ENCODE data around the gene LRRC46. TPM values are rescaled to one million over a fixed set of nuclear protein-coding genes. Genes with fewer than 3 reads are reported as not detected.

The LRRC46 gene
- total RNA-seq, 1 donor from 2014 or later: not detected

GRCh38 chr17:47829870-47830269, 1.6 kb upstream of the LRRC46 start:
- DNase-seq (ENCODE audit: low spot score in 2 of 2) (no peak), FAIRE-seq (no peak)

GRCh38 chr17:47830396-47831002, 971 bp upstream of the LRRC46 start:
- no peak for FAIRE-seq

GRCh38 chr17:47831934-47832327, 461 bp downstream of the LRRC46 start:
- no peak for FAIRE-seq
- DNase-seq (ENCODE audit: low spot score in 2 of 2): no peak

More at GRCh38 chr17:47830396-47831002, 971 bp upstream of the LRRC46 start:
- DNase-seq (ENCODE audit: low spot score in 2 of 2): no peak

GRCh38 chr17:47834756-47835155, 3.3 kb downstream of the LRRC46 start:
- FAIRE-seq: no peak
- no peak for DNase-seq (ENCODE audit: low spot score in 2 of 2)

GRCh38 chr17:47836601-47837000, 5.1 kb downstream of the LRRC46 start:
- DNase-seq (ENCODE audit: low spot score in 2 of 2): no peak
- FAIRE-seq: no peak

- DNase-seq (ENCODE audit: low spot score in 2 of 2) (no peak), FAIRE-seq (no peak)
These were observed 6.0 kb downstream of the LRRC46 start for GRCh38 chr17:47837401-47838039.

GRCh38 chr17:47838636-47839035, 7.2 kb downstream of the LRRC46 start:
- FAIRE-seq (no peak), DNase-seq (ENCODE audit: low spot score in 2 of 2) (no peak)

GRCh38 chr17:47839071-47839470, 7.6 kb downstream of the LRRC46 start:
- FAIRE-seq (no peak), DNase-seq (ENCODE audit: low spot score in 2 of 2) (no peak)

- FAIRE-seq: no peak
- DNase-seq (ENCODE audit: low spot score in 2 of 2): no peak
These were observed 8.7 kb downstream of the LRRC46 start for GRCh38 chr17:47840001-47840741.

- FAIRE-seq (no peak), DNase-seq (ENCODE audit: low spot score in 2 of 2) (peak; percentile 83 to 92)
These were observed 9.4 kb downstream of the LRRC46 start, which contains the start of gene SCRN2 for GRCh38 chr17:47840742-47841487. Gene SCRN2 (minus strand): TSS chr17:47841273. CDS start chr17:47840843, 430 bp downstream.

GRCh38 chr17:47841488-47842291, 10.2 kb downstream of the LRRC46 start:
- FAIRE-seq: no peak
- no peak for DNase-seq (ENCODE audit: low spot score in 2 of 2)

GRCh38 chr17:47843391-47843730, 11.9 kb downstream of the LRRC46 start:
- FAIRE-seq: no peak

GRCh38 chr17:47844227-47844626, 12.8 kb downstream of the LRRC46 start:
- no peak for DNase-seq (ENCODE audit: low spot score in 2 of 2)
- no peak for FAIRE-seq

More at GRCh38 chr17:47843391-47843730, 11.9 kb downstream of the LRRC46 start:
- no peak for DNase-seq (ENCODE audit: low spot score in 2 of 2)

- DNase-seq (ENCODE audit: low spot score in 2 of 2): no peak
- no peak for FAIRE-seq
These were observed 13.6 kb downstream of the LRRC46 start for GRCh38 chr17:47844814-47845715.

GRCh38 chr17:47845716-47846075, 14.2 kb downstream of the LRRC46 start:
- FAIRE-seq: no peak
- no peak for DNase-seq (ENCODE audit: low spot score in 2 of 2)

GRCh38 chr17:47846716-47847340, 15.4 kb downstream of the LRRC46 start:
- DNase-seq (ENCODE audit: low spot score in 2 of 2) (no peak), FAIRE-seq (no peak)

GRCh38 chr17:47847341-47848197, 16.1 kb downstream of the LRRC46 start:
- DNase-seq (ENCODE audit: low spot score in 2 of 2) (no peak), FAIRE-seq (no peak)

- DNase-seq (ENCODE audit: low spot score in 2 of 2): no peak
- no peak for FAIRE-seq
These were observed 16.7 kb downstream of the LRRC46 start for GRCh38 chr17:47848198-47848513.
